Keratinocyte (primary cell): Measurements from ENCODE around the gene OR52W1.

Experiments
- CTCF ChIP-seq, 3 experiments: IDR thresholded peaks in 1 of 3; conservative IDR thresholded peaks in 1 of 3; optimal IDR thresholded peaks in 1 of 3; 2 replicates in 2 of 3; 3 replicates in 1 of 3; pipeline versions ENCODE3 to v1.5.1; 2011; ENCODE audit warnings: low read length in 3 of 3, mild to moderate bottlenecking in 3 of 3, moderate library complexity in 2 of 3, control low read depth in 1 of 3, inconsistent platforms in 1 of 3; ENCODE audit not compliant: insufficient read depth in 2 of 3; ENCODE audit errors: extremely low read depth in 1 of 3
- EZH2 ChIP-seq: IDR thresholded peaks from one replicate; pipeline ENCODE4 v1.6.1; 2012; ENCODE audit warnings: inconsistent platforms, mild to moderate bottlenecking, low read length, moderate library complexity

- TF ChIP-seq CTCF (optimal IDR thresholded peaks at IDR 0.05 in 1 of 3, IDR thresholded peaks at IDR 0.05 in 1 of 3, conservative IDR thresholded peaks at IDR 0.05 in 1 of 3; ENCODE audit: extremely low read depth in 1 of 3, insufficient read depth in 2 of 3, low read length in 3 of 3) (no peak), EZH2 (no peak)
These were observed 2.5 kb downstream of the OR52W1 start for GRCh38 chr11:6201481-6201880.
